ENCODE results near the gene CCDC177.

CCDC177 gene

GRCh38 chr14:69573205-69573830 lies 1.4 kb downstream of the CCDC177 start:
- Histone ChIP-seq H3K36me3 (replicated peaks in 1 of 2; ENCODE audit: control insufficient read depth in 2 of 2, insufficient read depth in 2 of 2, low read length in 2 of 2) (peaks cover 22 to 29% of the 10 kb centered on the region in 2 donors), H2AFZ (ENCODE audit: low read length) (peak overlapping the region; percentile 96), H4K8ac (ENCODE audit: low read depth, low read length) (peak overlapping the region; percentile 99), H3K4me1 (ENCODE audit: control insufficient read depth in 2 of 2, insufficient read depth in 1 of 2, low read depth in 1 of 2, low read length in 2 of 2) (peaks cover 4 to 10% of the 10 kb centered on the region in 2 donors), H3K4me2 (ENCODE audit: insufficient read depth, low read length, poor library complexity, severe bottlenecking) (peak overlapping the region; percentile 73), H3K23ac (ENCODE audit: low read depth, low read length, poor library complexity) (peak overlapping the region; percentile 71), H3K27ac (replicated peaks; ENCODE audit: low read length) (peak overlapping the region; percentile 100), H2BK12ac (ENCODE audit: low read length) (peak overlapping the region; percentile 96), H3K79me1 (ENCODE audit: low read depth, low read length) (peaks cover 20% of the 10 kb centered on the region), H3K27me3 (ENCODE audit: control insufficient read depth in 3 of 3, insufficient read depth in 3 of 3, low read depth in 1 of 3, low read length in 3 of 3) (no peaks in the 10 kb centered on the region), H3K9me3 (replicated peaks in 1 of 2; ENCODE audit: control insufficient read depth in 2 of 2, insufficient read depth in 1 of 2, low read depth in 1 of 2, low read length in 2 of 2) (peaks cover 7 to 20% of the 10 kb centered on the region in 2 donors), H2AK5ac (ENCODE audit: low read depth, low read length) (peak overlapping the region; percentile 100), H2BK5ac (ENCODE audit: low read length) (peak overlapping the region; percentile 93), H3K9ac (ENCODE audit: low read depth, low read length, poor library complexity) (peak overlapping the region; percentile 45), H3K18ac (ENCODE audit: low read length) (peak overlapping the region; percentile 100), H3K4me3 (ENCODE audit: low read length in 2 of 2) (peak overlapping the region in 1 of 2 donors; percentile 80), H4K91ac (ENCODE audit: low read depth, low read length, poor library complexity) (peak overlapping the region; percentile 99), H2BK120ac (ENCODE audit: low read depth, low read length) (peak overlapping the region; percentile 100), H3K14ac (ENCODE audit: low read length) (no peak overlapping the region), H3K4ac (ENCODE audit: low read length) (peak overlapping the region; percentile 99), H2BK15ac (ENCODE audit: low read length) (peak overlapping the region; percentile 97)
- no peak for DNase-seq (ENCODE audit: low spot score)
- WGBS, 2 donors (ENCODE audit: extremely low coverage in 2 of 2, insufficient read length in 2 of 2, insufficient replicate concordance in 1 of 2): no CpG with 5 or more reads among the region's 51 CpGs

GRCh38 chr14:69572841-69573135 lies 1.9 kb downstream of the CCDC177 start:
- Histone ChIP-seq H3K18ac (ENCODE audit: low read length) (peak overlapping the region; percentile 100), H2BK120ac (ENCODE audit: low read depth, low read length) (peak overlapping the region; percentile 100), H2AK5ac (ENCODE audit: low read depth, low read length) (peak overlapping the region; percentile 100), H2BK15ac (ENCODE audit: low read length) (peak overlapping the region; percentile 97), H3K79me1 (ENCODE audit: low read depth, low read length) (peaks cover 20% of the 10 kb centered on the region), H3K9ac (ENCODE audit: low read depth, low read length, poor library complexity) (no peak overlapping the region), H3K36me3 (replicated peaks in 1 of 2; ENCODE audit: control insufficient read depth in 2 of 2, insufficient read depth in 2 of 2, low read length in 2 of 2) (peaks cover 22 to 29% of the 10 kb centered on the region in 2 donors), H3K9me3 (replicated peaks in 1 of 2; ENCODE audit: control insufficient read depth in 2 of 2, insufficient read depth in 1 of 2, low read depth in 1 of 2, low read length in 2 of 2) (peaks cover 7 to 20% of the 10 kb centered on the region in 2 donors), H3K4me3 (ENCODE audit: low read length in 2 of 2) (no peak overlapping the region), H3K27me3 (ENCODE audit: control insufficient read depth in 3 of 3, insufficient read depth in 3 of 3, low read depth in 1 of 3, low read length in 3 of 3) (no peaks in the 10 kb centered on the region), H3K23ac (ENCODE audit: low read depth, low read length, poor library complexity) (peak overlapping the region; percentile 58), H2BK5ac (ENCODE audit: low read length) (peak overlapping the region; percentile 93), H3K4me2 (ENCODE audit: insufficient read depth, low read length, poor library complexity, severe bottlenecking) (no peak overlapping the region), H3K14ac (ENCODE audit: low read length) (no peak overlapping the region), H3K27ac (replicated peaks; ENCODE audit: low read length) (peak overlapping the region; percentile 100), H4K8ac (ENCODE audit: low read depth, low read length) (peak overlapping the region; percentile 99), H2AFZ (ENCODE audit: low read length) (no peak overlapping the region), H4K91ac (ENCODE audit: low read depth, low read length, poor library complexity) (peak overlapping the region; percentile 99), H3K4ac (ENCODE audit: low read length) (peak overlapping the region; percentile 99), H2BK12ac (ENCODE audit: low read length) (peak overlapping the region; percentile 91), H3K4me1 (ENCODE audit: control insufficient read depth in 2 of 2, insufficient read depth in 1 of 2, low read depth in 1 of 2, low read length in 2 of 2) (peaks cover 4 to 10% of the 10 kb centered on the region in 2 donors)
- DNase-seq (ENCODE audit: low spot score): no peak
- WGBS, 2 donors (ENCODE audit: extremely low coverage in 2 of 2, insufficient read length in 2 of 2, insufficient replicate concordance in 1 of 2): no CpG with 5 or more reads among the region's 40 CpGs

- Histone ChIP-seq H2BK120ac (ENCODE audit: low read depth, low read length) (peak overlapping the region; percentile 100), H2AK5ac (ENCODE audit: low read depth, low read length) (peak overlapping the region; percentile 100), H3K18ac (ENCODE audit: low read length) (peak overlapping the region; percentile 88), H3K14ac (ENCODE audit: low read length) (no peak overlapping the region), H2AFZ (ENCODE audit: low read length) (no peak overlapping the region), H4K8ac (ENCODE audit: low read depth, low read length) (no peak overlapping the region), H3K4me3 (ENCODE audit: low read length in 2 of 2) (peak overlapping the region in 1 of 2 donors; percentile 1), H3K4me1 (ENCODE audit: control insufficient read depth in 2 of 2, insufficient read depth in 1 of 2, low read depth in 1 of 2, low read length in 2 of 2) (peaks cover 4 to 10% of the 10 kb centered on the region in 2 donors), H4K91ac (ENCODE audit: low read depth, low read length, poor library complexity) (peak overlapping the region; percentile 99), H2BK5ac (ENCODE audit: low read length) (peak overlapping the region; percentile 93), H3K4me2 (ENCODE audit: insufficient read depth, low read length, poor library complexity, severe bottlenecking) (no peak overlapping the region), H2BK12ac (ENCODE audit: low read length) (peak overlapping the region; percentile 91), H2BK15ac (ENCODE audit: low read length) (peak overlapping the region; percentile 97), H3K27me3 (ENCODE audit: control insufficient read depth in 3 of 3, insufficient read depth in 3 of 3, low read depth in 1 of 3, low read length in 3 of 3) (no peaks in the 10 kb centered on the region), H3K36me3 (replicated peaks in 1 of 2; ENCODE audit: control insufficient read depth in 2 of 2, insufficient read depth in 2 of 2, low read length in 2 of 2) (peaks cover 22 to 29% of the 10 kb centered on the region in 2 donors), H3K27ac (replicated peaks; ENCODE audit: low read length) (peak overlapping the region; percentile 100), H3K9me3 (replicated peaks in 1 of 2; ENCODE audit: control insufficient read depth in 2 of 2, insufficient read depth in 1 of 2, low read depth in 1 of 2, low read length in 2 of 2) (peaks cover 7 to 20% of the 10 kb centered on the region in 2 donors), H3K79me1 (ENCODE audit: low read depth, low read length) (peaks cover 20% of the 10 kb centered on the region), H3K9ac (ENCODE audit: low read depth, low read length, poor library complexity) (peak overlapping the region; percentile 1), H3K23ac (ENCODE audit: low read depth, low read length, poor library complexity) (peak overlapping the region; percentile 58), H3K4ac (ENCODE audit: low read length) (peak overlapping the region; percentile 96)
- no peak for DNase-seq (ENCODE audit: low spot score)
- WGBS, 2 donors (ENCODE audit: extremely low coverage in 2 of 2, insufficient read length in 2 of 2, insufficient replicate concordance in 1 of 2): no CpG with 5 or more reads among the region's 112 CpGs
Measured at GRCh38 chr14:69572030-69572840, 2.4 kb downstream of the CCDC177 start.

All from neuronal stem cell (in vitro differentiated cells).